Umbilical cord (tissue), 2 donors: ENCODE results near the gene LHX3. TPM values are rescaled to one million over a fixed set of nuclear protein-coding genes. Genes with fewer than 3 reads are reported as not detected.
A peak's percentile ranks its signal among the peaks of the same experiment; 100 is the strongest.

Experiments
- DNase-seq: peaks from one replicate; pipeline ENCODE4 v3.0.0-alpha.2; 2015; ENCODE audit warnings: low spot score
- total RNA-seq: library from RNA; depleted of rRNA; stranded (reverse); fragments of >200 nt; gene quantifications from one replicate; pipeline ENCODE4 v1.2.3, GENCODE V29; 2014; ENCODE audit warnings: low replicate concordance; ENCODE audit not compliant: insufficient read depth

The LHX3 gene
- total RNA-seq: 0.24 TPM

- DNase-seq: peak; percentile 10
Measured at GRCh38 chr9:136204838-136205706, at the start of gene LHX3. LHX3 (minus strand) TSS chr9:136205128; CDS start chr9:136205012, 116 bp downstream.

GRCh38 chr9:136253246-136254130 is 48.6 kb upstream of the LHX3 start:
- DNase-seq: no peak

- DNase-seq: no peak
Measured at GRCh38 chr9:136252846-136253245, 47.9 kb upstream of the LHX3 start.

- no peak for DNase-seq
Measured at GRCh38 chr9:136252281-136252680, 47.4 kb upstream of the LHX3 start.

- DNase-seq: no peak
Measured at GRCh38 chr9:136251264-136252115, 46.6 kb upstream of the LHX3 start.

- no peak for DNase-seq
Measured at GRCh38 chr9:136250676-136251075, 45.7 kb upstream of the LHX3 start.

- no peak for DNase-seq
Measured at GRCh38 chr9:136249877-136250559, 45.1 kb upstream of the LHX3 start.

GRCh38 chr9:136248951-136249876 is 44.3 kb upstream of the LHX3 start:
- no peak for DNase-seq

GRCh38 chr9:136247947-136248637 is 43.2 kb upstream of the LHX3 start:
- no peak for DNase-seq

- no peak for DNase-seq
Measured at GRCh38 chr9:136247551-136247916, 42.6 kb upstream of the LHX3 start.

- DNase-seq: no peak
Measured at GRCh38 chr9:136246849-136247550, 42.1 kb upstream of the LHX3 start.

GRCh38 chr9:136245219-136246150 is 40.6 kb upstream of the LHX3 start, which contains the start of gene QSOX2:
QSOX2 (minus strand) TSS chr9:136245812; CDS start chr9:136245803, 9 bp downstream.
- peak; percentile 67 for DNase-seq

- no peak for DNase-seq
Measured at GRCh38 chr9:136244969-136245218, 40.0 kb upstream of the LHX3 start.

- DNase-seq: no peak
Measured at GRCh38 chr9:136244122-136244968, 39.4 kb upstream of the LHX3 start.

GRCh38 chr9:136243631-136244030 is 38.7 kb upstream of the LHX3 start:
- DNase-seq: no peak

GRCh38 chr9:136242918-136243525 is 38.1 kb upstream of the LHX3 start:
- no peak for DNase-seq
